LHCN-M2 (cell line): ENCODE data around the gene GATA5. TPM values are rescaled to one million over a fixed set of nuclear protein-coding genes. Genes with fewer than 3 reads are reported as not detected.
A peak's percentile ranks its signal among the peaks of the same experiment; 100 is the strongest.
"Not testable (repeated sequence)": the region's sequence is repeated elsewhere in the genome, so short reads cannot be mapped to it uniquely, and the experiment has no call there.

ENCODE experiments used
- DNase-seq: peaks from one replicate; pipeline ENCODE4 v3.0.0-alpha.2; 2012; ENCODE audit warnings: low read depth
- total RNA-seq: library from RNA; depleted of rRNA; stranded (reverse); fragments of >200 nt; gene quantifications from 2 replicates; pipeline ENCODE4 v1.2.3, GENCODE V29; 2014

Gene GATA5
- total RNA-seq, 1 experiment from 2014 or later: not detected

GRCh38 chr20:62504323-62504722 is 28.5 kb upstream of the GATA5 start:
- DNase-seq: no peak

GRCh38 chr20:62503401-62504178 is 27.8 kb upstream of the GATA5 start:
- DNase-seq: no peak

- DNase-seq: no peak
Measured at GRCh38 chr20:62502496-62503095, 26.8 kb upstream of the GATA5 start.

- DNase-seq: no peak
Measured at GRCh38 chr20:62501801-62502495, 26.2 kb upstream of the GATA5 start.

GRCh38 chr20:62500237-62500864 is 24.6 kb upstream of the GATA5 start:
- DNase-seq: peak; percentile 19

GRCh38 chr20:62499758-62500236 is 24.0 kb upstream of the GATA5 start:
- no peak for DNase-seq

GRCh38 chr20:62498874-62499273 is 23.1 kb upstream of the GATA5 start:
- DNase-seq: no peak

- DNase-seq: no peak
Measured at GRCh38 chr20:62496568-62497218, 20.9 kb upstream of the GATA5 start.

GRCh38 chr20:62495749-62496567 is 20.2 kb upstream of the GATA5 start:
- no peak for DNase-seq

GRCh38 chr20:62494980-62495748 is 19.4 kb upstream of the GATA5 start:
- DNase-seq: no peak

GRCh38 chr20:62494537-62494936 is 18.7 kb upstream of the GATA5 start:
- DNase-seq: no peak

GRCh38 chr20:62493886-62494285 is 18.1 kb upstream of the GATA5 start:
- DNase-seq: no peak

- DNase-seq: no peak
Measured at GRCh38 chr20:62493253-62493885, 17.6 kb upstream of the GATA5 start.

GRCh38 chr20:62492711-62493110 is 16.9 kb upstream of the GATA5 start:
- DNase-seq: no peak

GRCh38 chr20:62490783-62491182 is 15.0 kb upstream of the GATA5 start:
- not testable (repeated sequence) for DNase-seq

GRCh38 chr20:62489932-62490263 is 14.1 kb upstream of the GATA5 start:
- no peak for DNase-seq

GRCh38 chr20:62489186-62489931 is 13.6 kb upstream of the GATA5 start:
- DNase-seq: no peak

GRCh38 chr20:62488470-62488869 is 12.7 kb upstream of the GATA5 start:
- no peak for DNase-seq
